Muscle of arm (tissue), 12 donors: Measurements from ENCODE around the gene BAD. TPM values are rescaled to one million over a fixed set of nuclear protein-coding genes. Genes with fewer than 3 reads are reported as not detected.

Source experiments
- DNase-seq: peaks from one replicate; pipeline ENCODE4 v3.0.0-alpha.2; 2013
- polyA plus RNA-seq, 12 donors: library from polyadenylated mRNA; unstranded; fragments of 120-200 nt; gene quantifications; one replicate each; pipeline ENCODE4 v1.2.1, GENCODE V29; 2013; ENCODE audit not compliant: insufficient read length in 12 of 12

BAD gene
- polyA plus RNA-seq, 12 donors: 19.3 to 52.4 (median 24.6) TPM; not detected in 1

DNA sequence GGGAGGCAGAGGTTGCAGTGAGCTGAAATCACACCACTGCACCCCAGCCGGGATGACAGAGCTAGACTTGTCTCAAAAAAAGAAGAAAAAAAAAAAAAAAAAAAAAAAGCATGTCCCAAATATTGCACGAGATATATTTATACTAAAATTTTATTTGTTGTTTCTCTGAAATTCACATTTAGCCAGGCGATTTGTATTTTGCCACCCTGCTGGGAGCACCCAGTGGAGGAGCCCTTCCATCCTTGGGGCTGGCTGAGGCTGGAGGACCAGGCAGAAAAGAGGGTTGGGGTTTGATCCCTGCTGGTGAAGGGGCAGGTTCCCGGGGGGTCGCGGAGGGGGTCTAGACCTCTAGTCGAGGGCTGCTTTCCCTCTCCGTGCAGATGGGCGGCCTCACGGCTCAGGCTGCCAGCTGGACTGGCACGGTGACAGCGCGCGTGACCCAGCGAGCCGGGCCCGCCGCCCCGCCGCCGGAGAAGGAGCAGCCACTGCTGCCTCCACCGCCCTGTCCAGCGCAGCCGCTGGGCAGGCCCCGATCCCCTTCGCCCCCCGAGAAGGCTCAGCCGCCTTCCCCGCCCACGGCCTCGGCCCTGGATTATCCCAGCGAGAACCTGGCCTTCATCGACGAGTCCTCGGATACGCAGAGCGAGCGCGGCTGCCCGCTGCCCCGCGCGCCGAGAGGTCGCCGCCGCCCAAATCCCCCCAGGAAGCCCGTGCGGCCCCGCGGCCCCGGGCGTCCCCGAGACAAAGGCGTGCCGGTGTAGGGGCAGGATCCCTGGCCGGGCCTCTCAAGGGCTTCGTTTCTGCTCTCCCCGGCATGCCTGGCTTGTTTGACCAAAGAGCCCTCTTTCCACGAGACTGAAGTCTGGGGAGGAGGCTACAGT lies 14.7 kb upstream of the BAD start:
- no peak for DNase-seq

DNA sequence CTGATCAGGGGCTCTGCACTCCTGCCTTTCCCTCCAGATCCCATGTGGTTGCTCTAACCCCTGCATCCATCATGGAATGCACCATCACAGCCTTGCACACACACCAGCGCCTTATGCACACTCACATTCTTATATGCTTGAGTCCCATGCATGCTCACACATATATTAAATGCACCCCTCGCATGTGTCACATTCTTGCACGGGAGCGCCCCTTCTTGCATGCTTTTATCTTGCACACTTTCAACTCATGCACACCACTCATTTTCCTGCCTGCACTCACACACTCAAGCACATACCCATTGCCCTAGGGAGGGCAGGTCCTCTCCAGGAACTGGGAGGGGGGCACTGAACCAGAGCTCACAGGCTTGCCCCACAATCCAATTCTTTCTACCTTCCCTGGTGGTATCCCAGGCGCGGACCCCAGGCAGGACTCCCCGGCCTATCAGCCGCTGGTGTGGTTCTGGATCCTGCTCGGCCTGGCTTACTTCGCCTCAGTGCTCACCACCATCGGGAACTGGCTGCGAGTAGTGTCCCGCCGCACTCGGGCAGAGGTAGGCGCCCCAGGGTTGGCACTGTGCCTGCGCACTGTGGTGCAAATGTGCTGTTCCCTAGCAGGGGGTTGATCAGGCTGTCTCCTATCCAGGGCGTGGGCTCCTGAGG lies 13.4 kb upstream of the BAD start:
- DNase-seq: no peak

DNA sequence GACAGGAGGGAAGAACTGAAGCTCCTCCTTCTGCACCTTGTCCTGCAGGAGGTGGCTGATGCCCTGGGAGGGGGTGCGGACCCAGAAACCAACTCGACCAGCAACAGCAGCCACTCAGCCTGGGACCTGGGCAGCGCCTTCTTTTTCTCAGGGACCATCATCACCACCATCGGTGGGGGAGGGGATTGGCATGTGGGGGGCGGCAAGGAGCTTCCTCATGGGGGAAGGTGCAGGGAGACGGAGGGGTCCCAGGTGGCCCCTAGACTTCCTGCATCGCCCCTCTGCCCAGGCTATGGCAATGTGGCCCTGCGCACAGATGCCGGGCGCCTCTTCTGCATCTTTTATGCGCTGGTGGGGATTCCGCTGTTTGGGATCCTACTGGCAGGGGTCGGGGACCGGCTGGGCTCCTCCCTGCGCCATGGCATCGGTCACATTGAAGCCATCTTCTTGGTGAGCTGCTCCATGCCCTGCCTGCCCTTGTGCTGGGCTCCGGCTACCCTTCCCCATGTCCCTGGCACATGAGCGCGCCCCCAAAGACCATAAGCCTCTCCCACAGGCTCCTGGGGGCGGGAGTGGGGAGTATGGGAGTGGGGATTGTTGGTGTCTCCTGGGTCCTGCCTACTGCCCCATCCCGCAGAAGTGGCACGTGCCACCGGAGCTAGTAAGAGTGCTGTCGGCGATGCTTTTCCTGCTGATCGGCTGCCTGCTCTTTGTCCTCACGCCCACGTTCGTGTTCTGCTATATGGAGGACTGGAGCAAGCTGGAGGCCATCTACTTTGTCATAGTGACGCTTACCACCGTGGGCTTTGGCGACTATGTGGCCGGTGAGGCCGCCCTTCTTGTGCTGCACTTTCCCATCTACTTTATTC lies 12.6 kb upstream of the BAD start:
- no peak for DNase-seq

DNA sequence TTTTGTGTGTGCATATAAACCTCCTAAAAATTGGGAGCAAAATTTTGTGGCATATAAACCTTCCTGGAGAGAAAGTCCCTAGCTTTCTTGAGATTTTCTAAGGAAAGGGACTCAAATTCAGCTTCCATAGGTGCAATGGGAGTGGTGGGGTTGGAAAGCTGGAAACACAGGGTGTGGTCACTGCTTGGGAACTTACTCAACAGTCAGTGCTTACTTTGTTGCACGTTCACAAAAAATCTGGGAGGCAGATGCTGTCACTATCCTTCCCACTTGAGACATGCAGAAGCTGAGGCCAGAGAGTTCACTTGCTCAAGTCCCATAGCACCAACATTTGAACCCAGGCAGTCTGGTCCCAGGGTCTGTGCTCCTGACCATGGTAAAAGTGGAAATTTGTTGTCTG lies 11.8 kb upstream of the BAD start:
- DNase-seq: no peak

DNA sequence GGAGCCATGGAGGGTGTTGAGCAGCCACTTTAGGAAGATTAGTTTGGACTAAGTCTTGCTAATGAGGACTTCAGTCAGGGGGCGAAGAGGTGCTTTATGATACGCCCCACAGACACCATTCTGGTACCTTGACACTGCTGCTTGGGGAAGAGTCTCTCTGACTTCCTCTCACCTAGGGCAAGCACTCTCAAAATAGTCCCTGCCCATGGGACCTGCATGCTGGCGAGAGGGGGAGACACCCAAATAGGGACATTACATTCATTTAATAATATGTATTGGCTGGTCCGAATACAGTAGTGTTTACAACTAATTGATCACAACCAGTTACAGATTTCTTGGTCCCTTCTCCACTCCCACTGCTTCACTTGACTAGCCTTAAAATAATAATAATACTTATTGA lies 11.3 kb upstream of the BAD start:
- DNase-seq: no peak

DNA sequence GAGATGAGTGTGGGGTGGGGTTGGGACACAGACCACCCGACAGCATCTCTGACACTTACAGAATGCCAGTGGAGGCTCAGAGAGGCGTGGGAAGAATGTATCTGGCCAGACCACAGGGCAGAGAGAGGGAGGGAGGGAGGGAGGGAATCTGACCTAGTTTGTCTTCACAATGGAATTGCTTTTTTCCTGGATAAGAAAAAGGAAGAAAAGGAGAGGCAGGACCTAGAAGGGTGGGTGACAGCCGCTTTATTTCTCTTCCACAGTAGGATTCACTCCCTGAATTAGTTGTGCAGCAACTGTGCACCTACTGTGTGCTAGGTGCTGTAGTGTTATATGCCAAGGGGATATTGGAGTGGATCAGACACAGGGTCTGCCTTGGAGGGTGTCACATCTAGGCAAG lies 10.3 kb upstream of the BAD start:
- no peak for DNase-seq

DNA sequence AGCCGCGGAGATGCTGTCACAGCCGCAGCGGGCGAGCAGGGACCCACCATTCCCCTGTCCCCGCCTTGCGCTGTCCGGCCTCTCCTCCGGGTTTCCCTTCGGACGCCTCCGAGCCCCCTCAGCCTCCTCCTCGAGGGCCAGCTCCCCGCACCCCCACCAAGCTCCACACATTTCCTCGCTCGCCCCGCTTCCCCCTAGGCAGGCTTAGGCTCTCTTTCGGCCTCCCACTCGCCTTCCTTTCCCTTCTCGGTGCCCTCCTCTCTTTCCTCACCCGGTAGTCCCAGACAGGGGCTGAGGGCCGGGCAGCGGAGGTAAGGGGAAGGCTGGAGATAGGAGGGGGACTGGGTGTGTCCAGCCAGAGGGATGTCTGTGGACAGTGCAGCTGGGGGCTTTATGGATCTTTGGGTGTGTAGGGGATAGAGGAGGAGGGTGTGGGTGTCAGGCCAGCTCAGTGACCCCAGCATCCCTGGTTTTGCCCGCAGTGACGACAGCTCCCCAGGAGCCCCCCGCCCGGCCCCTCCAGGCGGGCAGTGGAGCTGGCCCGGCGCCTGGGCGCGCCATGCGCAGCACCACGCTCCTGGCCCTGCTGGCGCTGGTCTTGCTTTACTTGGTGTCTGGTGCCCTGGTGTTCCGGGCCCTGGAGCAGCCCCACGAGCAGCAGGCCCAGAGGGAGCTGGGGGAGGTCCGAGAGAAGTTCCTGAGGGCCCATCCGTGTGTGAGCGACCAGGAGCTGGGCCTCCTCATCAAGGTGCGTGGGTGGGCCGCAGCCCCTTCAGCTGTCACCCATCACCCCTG lies 8.2 kb upstream of the BAD start:
- no peak for DNase-seq

DNA sequence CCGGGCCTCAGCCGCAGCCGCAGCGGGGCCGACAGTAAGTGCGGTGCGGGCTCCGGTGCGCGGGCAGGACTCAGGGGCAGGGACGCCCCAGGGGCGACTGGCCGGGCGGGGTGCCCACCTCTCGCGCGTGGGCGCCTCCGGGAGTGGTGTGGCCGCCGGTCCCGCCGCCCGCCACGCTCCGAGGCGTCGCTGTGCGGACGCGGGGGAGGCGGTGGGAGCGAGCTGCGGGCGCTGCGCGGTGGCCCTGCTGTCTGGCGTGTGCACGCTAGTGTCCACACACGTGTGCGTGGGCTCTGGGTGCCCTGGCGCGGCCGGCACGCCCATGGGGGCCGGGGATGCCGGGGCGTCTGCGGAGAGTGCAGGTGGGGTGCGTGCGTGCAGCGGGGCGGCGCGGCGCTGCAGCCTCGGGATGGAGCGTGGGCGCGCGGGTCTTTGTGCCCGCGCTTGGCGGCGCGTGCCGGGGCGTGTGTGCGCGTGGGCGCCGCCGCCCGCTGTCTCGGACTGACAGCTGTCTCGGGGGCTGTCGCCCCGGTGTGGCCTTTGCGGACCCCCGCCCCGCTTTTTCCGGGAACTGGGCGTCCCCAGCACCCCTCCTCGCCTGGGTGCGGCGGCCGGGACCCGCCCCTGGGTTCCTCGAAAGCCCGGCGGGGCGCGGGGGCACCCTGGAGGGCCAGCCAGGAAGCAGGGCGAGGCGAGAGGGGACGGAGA lies 7.4 kb upstream of the BAD start:
- DNase-seq: no peak

DNA sequence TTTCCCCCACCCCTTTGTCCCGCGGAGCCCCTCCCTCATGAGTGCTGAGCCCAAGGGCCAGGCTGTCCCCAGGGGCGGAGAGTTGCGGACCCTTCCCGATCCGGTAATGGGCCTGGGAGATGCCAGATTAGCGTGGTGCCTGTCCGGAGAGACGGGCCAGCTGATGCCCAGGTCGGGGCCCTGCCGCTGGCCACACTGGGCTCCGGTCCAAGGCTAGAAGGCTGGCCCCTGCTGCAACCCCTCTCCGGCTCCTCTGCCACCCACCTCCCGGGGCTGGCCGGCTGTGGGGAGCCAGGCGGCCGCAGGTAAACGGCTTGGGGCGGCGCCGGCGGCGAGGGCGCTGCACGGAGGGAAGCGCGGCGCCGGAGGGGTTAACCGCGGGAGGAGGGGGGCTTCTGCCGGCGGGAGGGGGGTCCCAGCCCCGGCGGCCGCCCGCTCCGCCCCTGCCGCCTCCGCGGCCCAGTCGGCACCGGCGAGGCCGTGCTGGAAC lies 6.8 kb upstream of the BAD start, which contains the start of gene KCNK4:
TSS of gene KCNK4 (plus strand) at position 41 of the 490 bp plus-strand sequence. CDS start 1,717 bp downstream, outside the sequence.
- DNase-seq: no peak

DNA sequence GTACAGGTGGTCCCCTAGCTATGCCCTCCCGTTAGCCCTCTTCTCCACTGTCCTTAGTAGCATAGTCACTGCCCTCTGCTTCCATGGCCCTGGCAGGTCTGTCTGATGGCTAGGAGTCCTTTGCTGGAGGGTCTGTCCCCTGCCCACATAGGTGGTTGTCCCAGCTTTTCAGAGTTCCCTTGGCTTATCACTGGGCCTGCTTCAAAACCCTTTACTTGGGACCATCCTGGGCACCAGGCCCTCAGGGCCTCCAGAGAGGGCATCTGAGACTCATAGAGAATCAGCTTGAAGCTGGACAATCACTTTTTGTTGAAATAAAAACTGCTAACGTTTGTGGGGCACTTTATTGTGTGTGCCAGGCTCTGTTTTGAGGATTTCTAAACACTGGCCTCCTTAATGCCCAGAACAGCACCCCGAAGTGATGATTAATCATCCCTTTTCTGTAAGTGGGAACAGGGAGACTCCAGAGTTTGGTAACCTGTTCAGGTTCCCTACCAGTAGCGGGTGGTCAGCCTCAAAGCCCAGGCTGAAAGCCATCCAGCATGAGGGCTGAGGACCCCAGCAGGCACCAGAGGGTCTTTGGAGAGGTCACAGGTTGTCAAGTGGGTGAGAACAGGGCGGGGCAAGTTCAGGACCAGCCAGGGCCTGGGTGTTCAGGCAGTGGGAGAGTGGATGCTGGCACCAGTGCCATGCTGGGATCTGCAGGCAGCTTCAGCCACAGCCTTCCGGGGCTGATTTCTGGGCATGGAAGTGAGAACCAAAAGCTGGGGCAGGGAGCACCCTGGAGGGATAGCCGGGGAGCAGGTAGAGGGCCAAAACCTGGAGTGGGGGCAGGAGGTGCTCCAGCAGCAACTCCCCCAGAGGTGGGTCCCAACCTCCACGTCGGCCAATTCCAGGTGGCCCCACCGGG lies 6.1 kb upstream of the BAD start:
- DNase-seq: no peak

DNA sequence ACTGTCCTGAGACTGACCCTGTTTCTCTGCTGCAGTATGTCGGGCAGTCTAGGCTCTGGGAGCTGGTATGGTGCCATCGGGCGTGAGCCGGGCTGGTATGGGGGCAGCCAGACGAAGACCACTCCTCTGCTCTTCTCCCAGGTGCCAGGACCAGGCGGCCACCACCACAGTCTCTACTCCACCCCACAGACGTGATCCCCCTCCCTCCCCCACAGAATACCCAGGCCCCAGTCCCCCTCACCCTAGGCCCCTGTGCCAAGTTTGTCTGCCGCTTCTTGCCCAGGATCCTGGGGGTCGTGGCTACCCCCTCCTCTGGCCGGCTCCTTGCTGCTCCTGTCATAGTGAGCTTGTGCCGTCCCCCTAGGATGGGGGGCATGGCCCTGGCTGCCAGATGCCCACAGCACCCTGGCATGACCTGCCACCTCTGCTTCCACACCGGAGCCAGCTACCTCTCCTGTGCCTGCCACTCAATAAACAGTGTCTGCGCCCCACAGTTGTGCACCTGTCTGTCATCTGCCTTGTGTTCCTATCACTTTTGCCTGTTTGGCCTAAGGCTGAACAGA lies 4.6 kb upstream of the BAD start:
- no peak for DNase-seq

DNA sequence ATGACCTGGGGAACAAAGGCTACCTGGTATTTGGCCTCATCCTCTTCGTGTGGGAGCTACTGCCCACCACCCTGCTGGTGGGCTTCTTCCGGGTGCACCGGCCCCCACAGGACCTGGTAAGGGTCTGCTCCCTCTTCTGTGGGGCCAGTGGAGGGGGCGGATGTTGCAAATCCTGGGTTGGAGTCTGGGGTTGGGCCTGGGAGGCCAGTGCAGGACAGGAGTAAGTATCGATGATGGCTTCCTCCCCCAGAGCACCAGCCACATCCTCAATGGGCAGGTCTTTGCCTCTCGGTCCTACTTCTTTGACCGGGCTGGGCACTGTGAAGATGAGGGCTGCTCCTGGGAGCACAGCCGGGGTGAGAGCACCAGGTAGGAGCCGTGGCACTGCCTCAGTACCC lies 3.9 kb upstream of the BAD start:
- no peak for DNase-seq

DNA sequence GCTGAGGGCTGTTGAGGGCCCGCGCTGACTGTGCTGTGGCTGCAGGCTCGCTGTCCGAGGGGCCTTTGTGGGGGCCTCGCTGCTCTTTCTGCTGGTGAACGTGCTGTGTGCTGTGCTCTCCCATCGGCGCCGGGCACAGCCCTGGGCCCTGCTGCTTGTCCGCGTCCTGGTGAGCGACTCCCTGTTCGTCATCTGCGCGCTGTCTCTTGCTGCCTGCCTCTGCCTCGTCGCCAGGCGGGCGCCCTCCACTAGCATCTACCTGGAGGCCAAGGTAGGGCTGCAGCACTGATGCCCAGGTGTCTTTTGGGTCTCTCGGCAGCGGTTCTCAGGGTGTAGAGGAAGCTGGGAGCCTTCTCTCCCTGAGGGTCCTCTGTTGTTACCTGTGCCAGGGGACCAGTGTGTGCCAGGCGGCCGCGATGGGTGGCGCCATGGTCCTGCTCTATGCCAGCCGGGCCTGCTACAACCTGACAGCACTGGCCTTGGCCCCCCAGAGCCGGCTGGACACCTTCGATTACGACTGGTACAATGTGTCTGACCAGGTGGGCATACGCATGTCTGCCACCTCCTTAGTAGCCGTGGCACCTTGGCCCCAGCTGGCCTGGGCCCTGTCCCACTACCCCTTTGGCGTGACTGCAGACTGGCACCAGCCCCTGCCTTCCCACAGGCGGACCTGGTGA lies 3.3 kb upstream of the BAD start:
- DNase-seq: no peak

DNA sequence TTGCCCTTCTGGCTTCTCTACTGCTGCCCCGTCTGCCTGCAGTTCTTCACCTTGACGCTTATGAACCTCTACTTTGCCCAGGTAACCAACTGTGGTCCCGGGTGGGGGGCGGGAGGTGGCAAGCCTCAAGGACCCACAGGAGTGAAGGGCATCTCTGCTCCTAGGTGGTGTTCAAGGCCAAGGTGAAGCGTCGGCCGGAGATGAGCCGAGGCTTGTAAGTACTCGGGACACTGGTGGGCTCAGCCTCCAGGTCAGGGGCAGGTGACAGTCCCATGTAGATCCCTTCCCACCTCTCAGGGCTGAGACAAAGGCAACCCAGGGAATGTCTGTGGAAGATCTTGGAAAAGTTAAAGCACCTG lies 2.3 kb upstream of the BAD start:
- DNase-seq: no peak

DNA sequence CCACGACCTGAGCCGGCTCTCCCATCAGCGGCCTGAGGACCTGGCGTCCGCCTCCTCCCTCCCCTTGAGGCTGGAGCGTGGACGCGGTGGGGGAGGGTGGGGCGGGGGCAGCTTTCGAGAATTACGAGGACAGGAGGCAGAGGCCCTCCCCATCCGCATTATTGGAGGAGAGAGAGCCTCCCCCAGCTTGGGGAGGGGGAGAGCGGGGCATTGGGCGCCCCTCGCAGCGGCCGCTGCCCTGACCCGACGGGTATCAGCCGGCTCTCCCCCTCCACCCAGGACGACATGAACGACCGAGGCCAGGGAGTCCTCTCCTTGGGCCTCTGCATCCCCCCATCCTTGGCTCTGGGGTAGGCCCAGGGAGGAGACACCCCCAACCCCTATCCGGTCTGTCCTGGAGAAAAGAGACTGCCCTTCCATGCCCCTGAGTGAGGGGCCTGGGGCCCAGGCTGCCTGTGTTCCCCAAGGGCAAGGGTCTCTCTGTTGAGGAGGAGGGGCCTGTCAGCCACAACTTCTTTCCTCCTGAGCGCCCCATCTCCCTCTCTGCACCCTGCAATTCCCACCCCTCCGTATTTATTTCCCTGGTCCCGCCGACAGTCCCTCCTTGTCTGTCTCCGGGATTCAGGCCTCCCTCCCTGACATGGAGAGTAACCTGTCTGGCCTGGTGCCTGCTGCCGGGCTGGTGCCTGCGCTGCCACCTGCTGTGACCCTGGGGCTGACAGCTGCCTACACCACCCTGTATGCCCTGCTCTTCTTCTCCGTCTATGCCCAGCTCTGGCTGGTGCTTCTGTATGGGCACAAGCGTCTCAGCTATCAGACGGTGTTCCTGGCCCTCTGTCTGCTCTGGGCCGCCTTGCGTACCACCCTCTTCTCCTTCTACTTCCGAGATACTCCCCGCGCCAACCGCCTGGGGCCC lies 1.7 kb upstream of the BAD start:
- DNase-seq: no peak

DNA sequence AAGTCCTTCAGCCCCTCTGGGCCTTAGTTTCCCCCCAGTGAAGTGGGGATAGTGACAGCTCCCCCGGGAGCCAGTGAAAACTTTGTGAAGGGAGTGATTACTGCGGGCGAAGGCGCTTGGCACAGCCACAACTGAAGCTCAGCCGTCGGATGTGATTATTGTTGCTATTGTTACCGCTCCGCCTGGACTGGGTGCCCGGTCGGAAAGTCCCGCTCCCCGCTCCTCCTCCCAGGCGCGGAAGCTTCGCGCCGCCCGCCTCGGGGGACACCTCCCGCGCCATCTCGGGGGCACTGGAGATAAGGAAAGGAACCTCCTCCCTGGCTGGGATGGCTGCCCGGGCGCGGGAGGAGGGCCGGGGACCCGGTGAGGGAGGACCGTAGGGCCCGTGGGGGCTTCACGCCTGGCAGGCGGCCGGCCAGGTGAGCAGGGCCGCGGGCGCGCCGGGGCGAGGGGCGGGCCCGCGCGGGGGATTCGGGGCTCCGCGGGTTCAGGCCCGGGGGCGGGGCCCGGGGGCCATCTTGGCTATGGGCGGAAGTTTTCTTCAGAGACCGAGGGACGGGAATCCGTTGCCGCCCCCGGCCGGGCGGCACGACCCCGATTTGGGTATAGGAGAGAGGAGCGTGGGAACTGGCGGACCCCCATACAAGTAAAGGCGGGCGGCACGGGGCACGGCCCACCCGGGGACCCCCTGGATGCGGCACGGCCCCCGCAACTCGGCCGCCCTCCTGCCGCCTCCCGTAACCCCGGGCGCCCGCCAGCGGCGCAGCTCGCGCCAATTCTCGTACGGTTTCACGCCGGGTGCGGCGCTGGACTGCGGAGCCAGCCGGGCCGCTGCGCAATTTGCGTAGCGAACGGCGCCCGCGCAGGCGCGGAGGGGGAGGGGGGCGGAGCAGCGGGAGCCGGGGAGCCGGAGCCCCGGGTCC lies 758 bp upstream of the BAD start, which contains the start of gene GPR137:
TSS of gene GPR137 (plus strand) at position 887 of the 923 bp plus-strand sequence. CDS start 677 bp downstream, outside the sequence.
- DNase-seq: peak; percentile 92
